GM12891 (cell line): Measurements from ENCODE around the gene EXOC7.

Experiments used
- PAX5 ChIP-seq: IDR thresholded peaks from 2 replicates; pipeline ENCODE4 v1.6.1; 2011; ENCODE audit warnings: low read length, moderate library complexity, mild to moderate bottlenecking; ENCODE audit not compliant: insufficient read depth, severe bottlenecking
- POLR2A ChIP-seq: IDR thresholded peaks from 2 replicates; pipeline ENCODE4 v1.6.1; 2011; ENCODE audit warnings: low read depth, low read length, control low read depth
- POLR2AphosphoS5 ChIP-seq: IDR thresholded peaks from 2 replicates; pipeline ENCODE4 v1.6.1; 2011; ENCODE audit warnings: low read depth, low read length, control low read depth
- POU2F2 ChIP-seq: IDR thresholded peaks from 2 replicates; pipeline ENCODE4 v1.6.1; 2011; ENCODE audit warnings: low read depth, mild to moderate bottlenecking, control low read depth, low read length, moderate library complexity
- SPI1 ChIP-seq: IDR thresholded peaks from 2 replicates; pipeline ENCODE4 v1.6.1; 2011; ENCODE audit warnings: low read depth, low read length, control low read depth
- TAF1 ChIP-seq: IDR thresholded peaks from 2 replicates; pipeline ENCODE4 v1.6.1; 2011; ENCODE audit warnings: low read depth, low read length, control low read depth

DNA sequence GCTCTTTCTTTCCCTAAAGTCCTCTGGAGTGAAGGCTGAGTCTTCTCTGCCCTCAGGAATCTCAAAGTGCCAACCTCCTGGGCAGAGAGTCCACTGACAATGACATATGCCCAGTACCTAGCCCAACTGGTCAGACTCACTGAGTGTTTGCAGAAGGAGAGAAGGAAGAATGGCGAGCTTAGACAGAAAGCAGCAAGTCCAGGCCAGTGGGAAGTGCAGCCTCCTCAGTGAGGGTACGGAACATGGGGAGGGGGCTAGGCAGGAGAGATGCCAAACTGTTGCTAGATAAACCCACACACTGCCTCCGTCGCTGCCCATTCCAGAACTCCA lies 678 bp downstream of the EXOC7 start:
- no peak for TF ChIP-seq POU2F2
- no peak for TF ChIP-seq POLR2A
- TF ChIP-seq POLR2AphosphoS5 = no peak
- no peak for TF ChIP-seq TAF1
- TF ChIP-seq PAX5 = no peak
- TF ChIP-seq SPI1 = no peak
